C4-2B (cell line): ENCODE results near the gene GMFB.
A peak's percentile ranks its signal among the peaks of the same experiment; 100 is the strongest.

Experiments
- H3K27ac ChIP-seq: fragments of 450-650 bp; 2 replicates; pipeline ENCODE4 v1.5.1; 2017
- CTCF ChIP-seq: fragments of 450-650 bp; conservative IDR thresholded peaks from 2 replicates; pipeline ENCODE4 v1.5.1; 2017; ENCODE audit warnings: mild to moderate bottlenecking
- ZFX ChIP-seq: fragments of 450-650 bp; IDR thresholded peaks from 2 replicates; pipeline ENCODE4 v1.6.1; 2017

Gene GMFB

GRCh38 chr14:54447231-54447692 lies 41.5 kb downstream of the GMFB start:
- TF ChIP-seq CTCF = no peak
- no peak for TF ChIP-seq ZFX
- H3K27ac ChIP-seq = no peak overlapping the region

GRCh38 chr14:54446161-54446693 lies 42.6 kb downstream of the GMFB start:
- H3K27ac ChIP-seq = no peak overlapping the region
- TF ChIP-seq ZFX = no peak
- TF ChIP-seq CTCF = no peak

GRCh38 chr14:54444681-54445080 lies 44.1 kb downstream of the GMFB start:
- TF ChIP-seq ZFX (no peak), CTCF (no peak)

GRCh38 chr14:54443981-54444380 lies 44.8 kb downstream of the GMFB start:
- no peak overlapping the region for H3K27ac ChIP-seq
- no peak for TF ChIP-seq CTCF
- no peak for TF ChIP-seq ZFX

More at GRCh38 chr14:54444681-54445080, 44.1 kb downstream of the GMFB start:
- H3K27ac ChIP-seq = no peak overlapping the region

- H3K27ac ChIP-seq = peak overlapping the region; percentile 3
Observed at GRCh38 chr14:54442961-54443360, 45.8 kb downstream of the GMFB start.

GRCh38 chr14:54440873-54441868 lies 47.6 kb downstream of the GMFB start, which contains the start of gene CNIH1:
TSS of gene CNIH1 (minus strand) at chr14:54441374. CDS start at chr14:54441327, 47 bp downstream.
- peak within 1 kb of the TSS; percentile 89 for H3K27ac ChIP-seq
- TF ChIP-seq CTCF (peak; percentile 99), ZFX (peak; percentile 100)

GRCh38 chr14:54440476-54440872 lies 48.3 kb downstream of the GMFB start:
- TF ChIP-seq CTCF (no peak), ZFX (no peak)
- peak overlapping the region; percentile 89 for H3K27ac ChIP-seq
